NAMALWA (cell line): Measurements from ENCODE around the gene PIM3.
"Not testable (repeated sequence)": the region's sequence is repeated elsewhere in the genome, so short reads cannot be mapped to it uniquely, and the experiment has no call there.

Experiments used
- DNase-seq: peaks from one replicate; pipeline ENCODE4 v3.0.0-alpha.2; 2015; ENCODE audit warnings: low spot score

Gene PIM3

DNA sequence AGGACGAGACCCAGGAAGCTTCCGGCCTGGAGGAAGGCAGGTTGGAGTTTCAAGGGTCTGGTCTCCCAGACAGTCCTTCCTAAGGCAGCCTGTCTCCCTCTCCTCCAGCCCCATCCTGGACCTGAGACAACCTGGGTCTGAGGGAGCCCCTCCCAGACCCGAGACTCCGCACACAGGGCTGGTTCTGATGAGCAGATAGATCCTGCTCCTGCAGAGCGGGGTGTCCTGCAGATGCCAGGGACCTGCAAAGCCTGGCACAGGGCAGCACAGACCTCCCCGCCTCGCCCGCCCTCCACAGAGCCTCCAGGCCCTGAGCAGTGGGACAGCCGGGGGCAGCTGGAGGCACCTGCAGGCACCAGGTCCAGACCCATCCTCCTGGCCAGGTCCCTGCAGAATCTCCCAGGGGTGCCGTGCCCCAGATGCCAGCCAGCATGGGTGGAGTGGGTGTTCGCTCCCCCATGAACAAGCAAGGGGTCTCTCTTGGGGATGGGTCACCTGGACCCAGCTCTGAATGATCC, 7.8 kb downstream of the PIM3 start:
- DNase-seq = no peak

DNA sequence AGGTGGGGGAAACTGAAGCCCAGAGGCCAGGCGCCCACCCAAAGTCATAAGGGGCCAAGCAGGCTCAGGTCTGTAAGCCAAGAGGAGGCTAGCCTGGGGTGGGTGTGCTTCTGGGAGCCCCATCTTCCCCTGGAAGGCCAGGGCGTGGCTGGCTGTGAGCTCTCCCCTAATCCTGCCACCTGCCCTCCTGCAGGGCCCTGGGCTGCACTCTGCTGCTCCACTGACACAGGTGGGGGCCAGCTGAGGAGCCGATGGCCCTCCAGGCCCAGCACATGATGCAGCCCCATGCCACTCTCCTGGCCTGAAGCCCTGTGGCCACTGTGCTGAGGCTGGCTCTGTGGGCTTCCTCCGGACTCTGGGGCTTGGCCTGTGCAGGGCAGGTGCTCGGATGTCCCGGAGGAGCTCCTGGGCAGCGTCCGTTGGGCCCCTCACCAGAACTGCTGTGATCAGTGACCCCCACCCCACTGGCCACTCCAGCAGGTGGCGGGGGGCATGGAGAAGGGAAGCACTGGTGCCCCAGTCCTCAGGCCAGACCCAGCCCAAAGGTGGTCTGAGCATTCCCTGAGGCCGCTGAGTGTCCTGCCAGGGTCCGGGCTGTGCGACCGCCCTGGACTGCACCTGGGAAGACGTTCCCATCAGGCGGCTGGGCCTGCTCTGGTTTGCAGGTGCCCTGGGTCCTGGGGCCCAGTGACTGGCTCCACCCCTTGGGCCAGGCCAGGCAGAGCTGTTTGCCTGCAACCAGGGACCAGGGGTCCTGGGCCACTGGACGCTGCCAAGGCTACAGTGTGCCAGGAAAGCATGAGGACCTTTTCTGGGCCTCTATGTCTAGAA, 8.5 kb downstream of the PIM3 start:
- DNase-seq = no peak

DNA sequence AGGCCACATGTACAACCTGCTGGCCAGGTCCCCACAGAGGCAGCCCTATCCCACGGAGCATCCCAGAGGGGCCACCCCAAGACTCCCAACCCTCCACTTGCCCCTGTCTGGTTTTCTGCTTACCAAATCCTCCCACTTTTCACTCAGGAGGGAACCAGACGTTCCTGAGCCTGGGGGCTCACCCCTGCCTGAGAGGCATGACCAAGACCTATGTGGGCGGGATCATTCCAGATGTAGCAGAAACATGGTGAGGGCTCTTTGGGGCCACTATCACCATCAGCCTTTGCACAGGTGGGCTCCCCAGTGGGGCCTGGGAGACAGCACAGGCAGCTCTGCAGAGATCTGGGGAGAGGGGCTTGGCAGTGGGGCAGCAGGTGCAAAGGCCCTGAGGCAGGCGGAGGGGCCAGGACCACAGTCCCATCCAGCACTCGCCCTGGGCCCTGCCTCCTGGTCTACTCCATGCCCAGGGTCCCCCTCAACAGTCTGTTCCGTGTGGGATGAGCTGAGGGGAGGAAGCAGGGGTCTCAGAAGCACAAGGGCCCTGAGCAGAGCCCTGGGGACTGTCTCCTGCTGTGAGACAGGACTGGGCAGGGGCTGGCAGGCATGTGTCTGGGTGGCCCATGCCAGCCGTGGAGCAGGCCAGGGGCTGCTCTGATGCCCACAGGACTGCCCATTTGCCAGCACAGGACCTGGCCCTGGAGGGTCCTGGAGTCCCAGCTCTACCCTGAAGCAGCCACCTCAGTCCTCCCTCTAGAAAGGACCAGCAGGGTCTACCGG, 9.4 kb downstream of the PIM3 start:
- DNase-seq = no peak

DNA sequence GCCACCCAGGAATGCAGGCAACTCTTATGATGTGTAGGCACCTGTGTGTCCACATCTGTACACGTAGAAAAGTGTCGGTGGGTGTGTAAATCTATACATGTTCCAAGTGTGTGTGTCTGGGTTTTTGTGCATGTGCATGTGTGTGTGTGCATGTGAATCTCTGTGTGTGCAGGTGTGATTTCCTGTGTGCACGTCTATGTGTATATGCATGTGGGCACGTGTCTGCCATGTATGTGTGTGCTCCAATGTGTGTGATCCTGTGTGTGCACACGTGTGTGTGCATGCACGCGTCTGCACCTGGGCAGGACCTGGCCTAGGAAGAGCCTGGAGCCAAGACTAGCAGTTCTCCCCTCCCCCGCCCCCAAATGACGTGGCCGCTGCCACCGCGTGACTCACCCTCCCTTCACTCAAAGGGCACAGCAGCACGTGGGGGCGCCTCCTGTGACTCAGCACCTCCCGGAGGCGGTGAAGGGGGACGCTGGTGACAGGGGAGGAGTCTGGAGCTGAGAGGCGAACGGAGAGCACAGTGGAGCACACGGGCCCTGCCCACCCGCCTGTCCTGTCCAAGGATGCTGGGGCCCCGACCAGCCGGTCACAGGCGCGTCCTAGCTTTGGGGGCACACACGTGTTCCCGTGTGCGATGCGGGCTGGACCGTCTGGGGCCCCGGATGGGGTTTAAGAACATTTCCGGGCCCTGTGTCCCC, 10.1 kb downstream of the PIM3 start:
- DNase-seq = peak; percentile 90

DNA sequence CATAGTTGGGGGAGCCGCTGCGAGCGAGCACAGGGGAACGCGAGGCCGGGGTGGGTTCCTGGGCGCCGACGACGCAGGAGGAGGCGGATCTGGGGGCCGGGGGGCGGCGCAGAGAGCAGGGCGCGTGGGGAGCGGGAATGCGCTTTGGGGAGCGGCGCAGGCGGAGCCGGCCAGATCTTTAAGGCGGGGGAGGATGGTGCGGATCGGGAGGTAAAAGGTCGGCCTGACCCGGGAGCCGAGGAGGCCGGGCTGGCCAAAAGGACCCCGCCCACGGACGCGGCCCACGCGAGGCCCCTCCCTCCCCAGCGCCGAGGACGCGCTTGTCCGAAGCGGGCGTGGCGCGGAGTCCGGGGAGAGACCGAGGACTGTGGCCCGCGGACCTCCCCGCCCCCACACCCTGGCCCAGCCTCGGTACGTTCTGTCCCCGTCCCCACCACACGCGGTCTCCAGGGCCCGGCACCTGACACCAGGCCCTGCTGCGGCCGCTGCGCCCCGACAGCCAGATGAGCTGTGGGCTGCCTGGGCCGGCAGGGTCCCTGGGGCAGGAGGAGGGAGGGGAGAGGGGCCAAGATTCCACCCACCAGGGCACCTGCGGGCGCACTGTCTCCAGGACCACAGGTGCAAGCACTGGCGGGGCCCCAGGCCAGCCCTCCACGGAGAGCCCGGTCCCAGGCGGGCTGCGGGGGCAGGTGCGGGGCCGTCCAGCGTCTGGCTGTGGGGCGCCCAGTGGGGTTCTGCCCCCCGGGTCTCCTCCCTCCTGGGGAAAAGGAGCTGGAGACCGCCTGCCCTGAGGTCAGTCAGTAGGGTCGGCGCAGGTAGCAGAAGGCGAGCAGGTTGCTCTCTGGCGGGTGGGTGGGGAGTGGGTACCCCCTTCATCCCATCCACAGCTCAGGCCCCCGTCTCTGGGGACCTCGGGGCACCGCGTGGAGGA, 10.9 kb downstream of the PIM3 start:
- DNase-seq = peak; percentile 49

DNA sequence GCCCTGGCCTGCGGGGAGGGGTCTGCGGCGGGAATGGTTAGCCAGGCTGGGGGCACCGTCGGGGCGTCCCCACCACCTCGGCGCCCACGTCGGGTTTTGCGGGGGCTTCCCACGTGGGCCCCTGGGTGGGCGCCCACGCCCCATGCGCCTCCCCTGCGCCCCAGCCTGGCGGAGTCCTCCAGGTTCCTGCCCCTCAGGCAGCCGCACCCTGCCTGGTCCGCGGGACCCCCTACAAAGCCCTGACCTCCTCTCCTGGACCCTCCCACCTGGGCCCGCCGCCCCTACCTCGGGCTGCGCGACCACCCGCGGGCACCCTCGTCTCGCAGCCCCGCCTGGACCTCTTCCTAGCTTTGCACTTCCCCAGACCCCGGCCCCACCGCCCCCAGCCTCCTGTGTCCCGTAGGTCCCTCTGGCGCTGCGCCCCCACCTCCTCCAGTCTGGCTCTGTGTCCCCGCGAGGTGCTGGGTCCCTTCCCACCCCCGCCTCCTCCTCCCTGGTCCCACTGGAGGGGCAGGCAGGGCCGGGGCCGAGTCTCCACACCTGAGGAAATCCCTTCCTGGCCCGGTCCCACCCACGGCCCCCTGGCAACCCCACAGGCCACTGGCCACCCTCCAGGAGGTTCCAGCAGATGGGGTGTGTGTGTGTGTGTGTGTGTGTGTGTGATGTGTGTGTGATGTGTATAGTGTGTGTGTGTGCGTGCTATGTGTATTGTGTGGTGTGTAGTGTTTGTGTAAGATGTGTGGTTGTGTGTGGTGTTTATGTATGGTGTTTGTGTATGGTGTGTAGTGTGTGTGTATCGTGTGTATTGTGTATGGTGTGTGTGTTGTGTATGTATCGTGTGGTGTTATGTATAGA, 11.8 kb downstream of the PIM3 start:
- no peak for DNase-seq

DNA sequence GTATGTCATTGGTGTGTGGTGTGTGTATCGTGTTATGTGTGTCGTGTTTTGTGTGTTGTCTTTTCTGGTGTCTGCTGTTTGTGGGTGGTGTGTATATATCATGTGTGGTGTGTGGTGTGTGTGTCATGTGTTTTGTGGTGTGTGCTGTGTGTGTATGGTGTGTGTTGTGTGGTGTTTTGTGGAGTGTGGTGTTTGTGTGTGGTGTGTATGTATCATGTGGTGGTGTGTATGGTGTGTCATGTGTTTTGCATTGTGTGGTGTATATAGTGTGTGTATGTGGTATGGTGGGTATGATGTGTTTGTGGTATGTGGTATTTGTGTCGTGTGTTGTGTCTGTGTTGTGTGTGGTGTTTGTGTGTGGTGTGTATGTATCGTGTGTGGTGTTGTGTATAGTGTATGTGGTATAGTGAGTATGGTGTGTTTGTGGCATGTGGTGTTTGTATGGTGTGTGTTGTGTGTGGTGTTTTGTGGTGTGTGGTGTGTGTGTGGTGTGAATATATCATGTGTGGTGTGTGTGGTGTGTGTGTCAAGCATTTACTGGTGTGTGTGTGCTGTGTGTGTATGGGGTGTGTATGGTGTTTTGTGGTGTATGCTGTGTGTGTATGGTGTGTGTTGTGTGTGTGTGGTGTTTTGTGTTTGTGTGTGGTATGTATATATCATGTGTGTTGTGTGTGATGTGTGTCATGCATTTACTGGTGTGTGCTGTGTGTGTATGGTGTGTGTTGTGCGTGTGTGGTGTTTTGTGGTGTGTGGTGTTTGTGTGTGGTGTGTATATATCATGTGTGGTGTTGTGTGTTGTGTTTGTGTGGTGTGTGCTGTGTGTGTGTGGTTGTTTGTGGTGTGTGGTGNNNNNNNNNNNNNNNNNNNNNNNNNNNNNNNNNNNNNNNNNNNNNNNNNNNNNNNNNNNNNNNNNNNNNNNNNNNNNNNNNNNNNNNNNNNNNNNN, 12.7 kb downstream of the PIM3 start:
- DNase-seq = peak; percentile 38

DNA sequence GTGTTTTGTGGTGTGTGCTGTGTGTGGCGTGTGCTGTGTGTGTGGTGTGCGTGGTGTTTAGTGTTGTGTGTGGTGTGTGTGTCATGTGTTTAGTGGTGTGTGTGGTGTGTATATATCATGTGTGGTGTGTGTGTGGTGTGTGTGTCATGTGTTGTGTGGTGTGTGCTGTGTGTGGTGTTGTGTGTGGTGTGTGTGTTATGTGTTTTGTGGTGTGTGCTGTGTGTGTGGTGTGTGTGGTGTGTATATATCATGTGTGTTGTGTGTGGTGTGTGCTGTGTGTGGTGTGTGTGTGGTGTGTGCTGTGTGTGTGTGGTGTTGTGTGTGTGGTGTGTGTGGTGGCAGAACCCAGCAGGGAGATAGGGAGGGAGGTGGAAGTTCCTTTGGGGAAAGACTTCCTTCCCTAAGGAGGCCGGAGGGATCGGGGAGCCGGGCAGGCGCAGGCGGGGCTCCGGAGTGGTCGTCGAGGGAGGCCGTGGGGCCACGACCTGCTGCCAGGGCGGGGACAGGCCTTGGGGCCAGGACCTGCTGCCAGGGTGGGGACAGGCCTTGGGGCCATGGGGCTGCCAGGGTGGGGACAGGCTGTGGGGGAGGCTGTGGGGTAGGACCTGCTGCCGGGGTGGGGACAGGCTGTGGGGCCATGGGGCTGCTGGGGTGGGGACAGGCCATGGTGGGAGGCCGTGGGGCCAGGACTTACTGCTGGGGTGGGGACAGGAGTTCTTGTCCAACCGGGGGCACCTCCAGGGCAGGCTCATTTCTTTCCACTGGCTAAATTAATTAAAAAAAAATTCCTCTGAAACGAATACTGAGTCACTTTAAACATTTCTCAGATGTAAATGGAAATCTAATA, 15.2 kb downstream of the PIM3 start:
- DNase-seq = no peak

DNA sequence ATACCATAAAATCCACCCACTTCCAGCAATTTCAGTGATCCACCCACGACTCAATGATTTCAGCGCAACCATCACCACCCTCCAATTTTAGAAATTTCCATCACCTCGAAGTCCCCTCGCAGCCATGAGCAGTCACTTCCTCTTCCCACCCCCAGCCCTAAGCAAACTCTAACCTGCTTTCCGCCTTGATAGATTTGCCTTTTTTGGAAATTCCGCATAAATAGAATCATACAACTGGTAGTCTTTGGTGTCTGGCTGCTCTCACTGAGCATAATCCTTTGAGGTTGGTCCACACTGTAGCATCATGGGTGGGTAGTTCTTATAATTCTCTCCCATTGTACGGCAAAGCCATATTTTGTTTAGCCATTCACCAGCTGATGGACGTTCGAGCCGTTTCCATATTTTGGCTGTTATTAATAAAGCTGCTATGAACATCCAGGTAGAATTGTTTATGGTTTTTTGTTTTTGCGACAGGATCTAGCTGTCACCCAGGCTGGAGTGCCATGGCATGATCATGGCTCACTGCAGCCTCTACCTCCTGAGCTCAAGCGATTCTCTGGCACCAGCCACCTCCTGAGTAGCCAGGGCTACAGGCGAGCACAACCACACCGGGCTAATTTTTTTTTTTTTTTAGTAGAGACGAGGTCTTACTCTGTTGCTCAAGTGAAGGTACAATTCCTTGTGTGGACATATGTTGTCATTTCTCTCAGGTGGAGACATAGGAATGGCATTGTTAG, 16.0 kb downstream of the PIM3 start:
- peak; percentile 73 for DNase-seq

DNA sequence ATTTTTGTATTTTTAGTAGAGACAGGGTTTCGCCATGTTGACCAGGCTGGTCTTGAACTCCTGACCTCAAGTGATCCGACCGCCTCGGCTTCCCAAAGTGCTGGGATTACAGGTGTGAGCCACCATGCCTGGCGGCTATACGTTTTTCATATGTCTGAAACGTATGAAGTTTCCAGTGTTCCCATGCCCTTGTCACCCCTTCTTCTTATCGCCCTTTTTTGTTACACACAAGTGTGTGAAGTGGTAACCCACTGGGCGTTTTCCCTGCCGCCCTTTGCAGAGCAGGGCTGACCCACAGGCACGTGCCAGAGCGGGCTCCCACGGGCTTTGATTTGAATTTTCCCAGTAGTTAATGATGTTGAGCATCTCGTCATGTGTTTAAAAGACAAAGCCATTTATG, 17.0 kb downstream of the PIM3 start:
- DNase-seq = no peak

DNA sequence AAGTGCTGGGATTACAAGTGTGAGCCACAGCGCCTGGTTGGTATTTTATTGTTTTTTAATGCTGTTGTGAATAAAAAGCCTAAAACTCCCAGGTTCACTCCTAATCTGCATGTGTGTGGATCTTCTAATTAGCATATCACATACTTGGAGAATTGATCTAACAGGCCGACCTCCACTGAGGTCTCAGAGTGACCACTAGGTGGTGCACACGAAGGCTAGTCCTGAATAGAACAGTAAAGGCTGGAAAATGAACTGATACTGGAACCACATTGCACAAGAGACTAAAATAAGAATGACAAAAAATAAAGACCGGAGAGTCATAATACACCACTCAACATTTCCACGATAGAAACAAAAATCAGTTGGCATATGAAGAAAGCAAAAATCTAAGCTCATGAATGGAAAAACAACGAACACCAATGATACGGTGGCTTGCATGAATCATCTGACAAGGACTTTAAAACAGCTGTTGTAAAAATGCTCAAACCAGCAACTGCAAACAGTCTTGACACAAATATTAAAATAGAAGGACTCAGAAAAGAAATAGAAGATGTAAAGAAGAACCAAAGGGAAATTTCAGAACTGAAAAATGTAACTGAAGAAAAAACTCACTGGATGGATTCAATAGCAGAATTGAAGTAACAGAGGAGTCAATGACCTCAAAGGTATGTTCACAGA, 19.2 kb downstream of the PIM3 start:
- peak; percentile 74 for DNase-seq

DNA sequence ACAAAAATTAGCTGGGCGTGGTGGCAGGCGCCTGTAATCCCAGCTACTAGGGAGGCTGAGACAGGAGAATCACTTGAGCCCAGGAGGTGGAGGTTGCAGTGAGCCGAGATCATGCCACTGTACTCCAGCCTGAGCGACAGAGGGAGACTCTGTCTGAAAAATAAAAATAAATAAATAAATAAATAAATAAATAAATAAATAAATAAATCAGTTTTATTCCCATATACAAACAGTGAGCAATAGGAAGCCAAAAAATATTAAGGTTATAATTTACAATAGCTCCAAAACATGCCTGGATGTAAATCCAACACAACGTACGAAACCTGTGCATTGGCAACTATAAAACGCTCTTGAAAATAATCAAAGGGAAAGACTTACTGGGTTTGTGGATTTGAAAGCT, 21.2 kb downstream of the PIM3 start:
- not testable (repeated sequence) for DNase-seq

DNA sequence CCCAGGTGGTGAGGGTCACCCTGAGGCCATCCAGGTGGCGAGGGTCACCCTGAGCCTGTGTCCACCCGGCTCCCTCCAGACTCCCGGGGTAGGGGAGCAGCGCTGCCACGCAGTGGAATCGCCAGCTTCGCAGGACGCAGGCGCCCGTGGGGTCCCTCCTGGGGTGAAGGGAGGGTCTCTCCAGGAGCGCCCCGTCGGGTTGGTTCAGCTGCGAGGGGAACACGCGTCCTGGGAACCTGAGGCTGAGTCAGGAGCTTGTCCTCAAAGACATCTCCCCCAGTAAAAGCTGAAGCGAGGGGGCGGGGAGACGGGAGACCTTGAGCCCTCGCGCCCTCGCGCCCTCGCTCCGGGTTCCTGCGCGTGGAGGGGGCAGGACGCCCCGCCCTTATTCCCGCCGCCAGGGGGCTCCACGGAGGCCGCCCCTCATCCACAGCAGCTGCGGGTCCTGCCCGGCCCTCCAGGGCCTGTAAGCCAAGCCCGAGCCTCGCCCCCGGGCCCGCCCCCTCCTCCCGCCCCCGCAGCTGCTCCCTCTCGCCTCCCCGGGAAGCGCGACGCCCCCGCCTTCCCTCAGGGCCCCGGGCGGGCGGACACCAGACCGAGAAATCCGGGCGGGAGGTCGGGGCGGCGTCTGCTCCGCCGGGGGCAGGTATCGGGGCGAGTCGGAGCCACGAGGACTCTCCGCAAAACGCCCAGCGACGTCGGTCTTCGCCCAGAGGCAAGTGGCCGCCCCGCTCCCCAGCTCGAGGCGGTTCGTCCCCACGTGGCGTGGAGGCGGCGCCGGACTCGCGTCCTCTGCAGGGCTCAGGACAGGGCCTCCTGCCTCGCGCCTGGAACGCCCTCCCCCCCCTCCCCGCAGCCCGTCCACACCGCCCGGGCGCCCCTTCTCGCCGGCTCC, 22.8 kb downstream of the PIM3 start:
- DNase-seq = no peak

DNA sequence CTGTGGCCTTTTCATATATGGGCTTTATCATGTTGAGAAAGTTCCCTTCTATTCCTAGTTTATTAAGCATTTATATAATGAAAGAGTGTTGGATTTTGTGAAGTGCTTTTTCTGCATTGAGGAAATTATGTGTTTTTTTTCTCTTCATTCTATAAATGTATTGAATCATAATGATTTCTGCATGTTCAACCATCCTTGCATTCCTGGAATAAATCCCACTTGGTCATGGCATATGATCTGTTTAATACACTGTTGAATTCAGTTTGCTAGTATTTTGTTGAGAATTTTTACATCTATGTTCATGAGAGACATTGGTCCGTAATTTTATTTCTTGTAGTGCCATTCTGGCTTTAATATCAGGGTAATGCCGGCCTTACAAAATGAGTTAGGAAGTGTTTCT, 25.8 kb downstream of the PIM3 start:
- DNase-seq = no peak

DNA sequence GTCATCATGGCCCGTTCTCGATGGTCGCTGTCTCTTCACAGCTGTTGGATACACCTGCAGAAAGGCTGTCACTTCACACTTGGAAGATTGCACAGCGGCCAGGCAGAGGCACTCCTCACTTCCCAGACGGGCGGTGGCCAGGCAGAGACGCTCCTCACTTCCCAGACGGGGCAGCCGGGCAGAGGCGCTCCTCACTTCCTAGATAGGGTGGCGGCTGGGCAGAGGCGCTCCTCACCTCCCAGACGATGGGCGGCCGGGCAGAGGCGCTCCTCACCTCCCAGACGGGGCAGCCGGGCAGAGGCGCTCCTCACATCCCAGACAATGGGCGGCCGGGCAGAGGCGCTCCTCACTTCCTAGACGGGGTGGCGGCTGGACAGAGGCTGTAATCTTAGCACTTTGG, 29.3 kb downstream of the PIM3 start:
- not testable (repeated sequence) for DNase-seq

DNA sequence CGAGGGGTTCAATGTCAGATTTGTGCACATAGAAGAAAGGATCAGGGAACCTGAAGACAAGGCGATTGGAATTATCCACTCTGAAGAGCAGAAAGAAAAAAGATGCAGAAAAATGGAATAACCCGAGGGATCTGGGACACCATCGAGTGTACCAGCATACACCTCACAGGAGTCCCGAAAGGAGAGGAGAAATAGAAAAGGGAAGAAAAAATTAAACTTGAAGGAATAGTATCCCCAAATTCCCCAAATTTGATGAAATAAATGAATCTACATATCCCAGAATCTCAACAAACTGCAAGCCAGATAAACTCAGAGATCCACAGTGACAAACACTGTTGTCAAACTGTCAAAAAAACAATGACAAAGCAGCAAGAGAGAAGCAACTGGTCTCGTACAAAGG, 30.6 kb downstream of the PIM3 start:
- DNase-seq = no peak
